ENCODE results near the gene PPIF.

PPIF gene

GRCh38 chr10:79314761-79315601, 32.3 kb upstream of the PPIF start:
- no peak for DNase-seq

- no peak for DNase-seq
Observed at GRCh38 chr10:79315602-79315920, 31.7 kb upstream of the PPIF start.

- no peak for DNase-seq
Observed at GRCh38 chr10:79316671-79317431, 30.4 kb upstream of the PPIF start.

GRCh38 chr10:79318369-79318768, 28.9 kb upstream of the PPIF start:
- no peak for DNase-seq

- DNase-seq = no peak
Observed at GRCh38 chr10:79319115-79319771, 28.0 kb upstream of the PPIF start.

GRCh38 chr10:79320316-79320715, 27.0 kb upstream of the PPIF start:
- DNase-seq = no peak

GRCh38 chr10:79320820-79321493, 26.3 kb upstream of the PPIF start:
- no peak for DNase-seq

- no peak for DNase-seq
Observed at GRCh38 chr10:79321494-79321882, 25.8 kb upstream of the PPIF start.

- DNase-seq = no peak
Observed at GRCh38 chr10:79321951-79322350, 25.3 kb upstream of the PPIF start.

- peak; percentile 60 to 90 (median 77) for DNase-seq
Observed at GRCh38 chr10:79322616-79323543, 24.4 kb upstream of the PPIF start.

- DNase-seq = no peak
Observed at GRCh38 chr10:79323602-79324001, 23.7 kb upstream of the PPIF start.

GRCh38 chr10:79324032-79324695, 23.1 kb upstream of the PPIF start:
- no peak for DNase-seq

- no peak for DNase-seq
Observed at GRCh38 chr10:79326361-79327089, 20.7 kb upstream of the PPIF start.

- DNase-seq = no peak
Observed at GRCh38 chr10:79327090-79327457, 20.2 kb upstream of the PPIF start.

- DNase-seq = no peak
Observed at GRCh38 chr10:79328147-79328701, 19.0 kb upstream of the PPIF start.

- no peak for DNase-seq
Observed at GRCh38 chr10:79328737-79329504, 18.3 kb upstream of the PPIF start.

- no peak for DNase-seq
Observed at GRCh38 chr10:79329529-79329928, 17.7 kb upstream of the PPIF start.

- no peak for DNase-seq
Observed at GRCh38 chr10:79331226-79331625, 16.0 kb upstream of the PPIF start.

- DNase-seq = peak in 4 of 6 experiments; percentile 8 to 60 (median 26)
Observed at GRCh38 chr10:79331709-79332108, 15.6 kb upstream of the PPIF start.
